HepG2 (cell line): ENCODE data around the gene INTS1. TPM values are rescaled to one million over a fixed set of nuclear protein-coding genes. Genes with fewer than 3 reads are reported as not detected.
A peak's percentile ranks its signal among the peaks of the same experiment; 100 is the strongest.

ENCODE experiments used
- ATAC-seq: fragments of 200-7000 bp; cut with Tn5 transposase; 3 replicates; pipeline ENCODE4 v1.9.1; 2020; ENCODE audit warnings: mild to moderate bottlenecking, moderate library complexity
- BruUV-seq: library from RNA; stranded (reverse); fragments of 400-500 nt; replicated peaks from 2 replicates; lab custom pipeline; 2021; lab: Mats Ljungman, UMichigan
- CTCF ChIA-PET: fragments of 300-600 bp; formaldehyde crosslinking; extraction: SDS; loops from one replicate; lab custom pipeline; 2021; ENCODE audit warnings: low total read pairs, inconsistent platforms, low intra/inter-chr PET ratio; lab: Yijun Ruan, JAX
- POLR2A ChIA-PET: fragments of 350-600 bp; sonication (Branson Sonifier 250); formaldehyde crosslinking; loops from one replicate; lab custom pipeline; 2020; ENCODE audit warnings: antibody characterized with exemption, inconsistent platforms; lab: Yijun Ruan, JAX
- DNase-seq: peaks from one replicate; pipeline ENCODE4 v3.0.0-alpha.2; 2015; ENCODE audit warnings: low spot score
- FAIRE-seq: peaks from 3 replicates; lab custom pipeline; 2011; peaks lifted over from hg19 to GRCh38; lab: Jason Lieb, UNC
- H2AFZ ChIP-seq: one replicate; pipeline ENCODE4 v1.6.1; 2011; ENCODE audit warnings: low read length, inconsistent platforms
- H3K27ac ChIP-seq: fragments of 300-600 bp; 3 replicates; pipeline ENCODE4 v1.8.0; 2011; ENCODE audit warnings: mixed run types, mild to moderate bottlenecking, mixed read lengths, low read length, inconsistent platforms; ENCODE audit not compliant: insufficient read depth; ENCODE audit errors: extremely low read length
- H3K27me3 ChIP-seq, 2 experiments: fragments of 200-600 bp in 1 of 2; 2 replicates in 1 of 2; 3 replicates in 1 of 2; pipeline versions ENCODE4 v1.6.0 to v1.8.0; 2011; ENCODE audit warnings: low read length in 2 of 2, mild to moderate bottlenecking in 2 of 2, moderate library complexity in 2 of 2, inconsistent platforms in 1 of 2; ENCODE audit not compliant: insufficient read depth in 2 of 2, control insufficient read depth in 1 of 2
- H3K36me3 ChIP-seq, 2 experiments: fragments of 200-600 bp in 1 of 2; replicated peaks in 1 of 2; 2 replicates in 1 of 2; 3 replicates in 1 of 2; pipeline versions ENCODE4 v1.5.1 to v1.8.0; 2011; ENCODE audit warnings: low read length in 2 of 2, inconsistent platforms in 1 of 2; ENCODE audit not compliant: insufficient read depth in 2 of 2, control insufficient read depth in 1 of 2
- H3K4me1 ChIP-seq: 2 replicates; pipeline ENCODE4 v1.5.1; 2012; ENCODE audit warnings: low read length, inconsistent platforms; ENCODE audit not compliant: insufficient read depth
- H3K4me2 ChIP-seq: 2 replicates; pipeline ENCODE4 v1.6.0; 2011; ENCODE audit warnings: low read depth, low read length, inconsistent platforms
- H3K4me3 ChIP-seq, 3 experiments: fragments of 200-600 bp in 1 of 3; sonication (generic), shearing (Covaris generic) in 1 of 3; replicated peaks in 1 of 3; 2 replicates each; pipeline ENCODE4 v1.5.1; 2011 to 2016; ENCODE audit warnings: low read length in 3 of 3, inconsistent platforms in 2 of 3, low read depth in 2 of 3, mild to moderate bottlenecking in 2 of 3, control low read depth in 1 of 3, mixed read lengths in 1 of 3; ENCODE audit not compliant: insufficient read depth in 1 of 3
- H3K79me2 ChIP-seq: one replicate; pipeline ENCODE4 v1.6.1; 2011; ENCODE audit warnings: low read length, inconsistent platforms; ENCODE audit not compliant: insufficient read depth
- H3K9ac ChIP-seq: 2 replicates; pipeline ENCODE4 v1.6.0; 2011; ENCODE audit warnings: mild to moderate bottlenecking, low read depth, low read length, inconsistent platforms; ENCODE audit not compliant: insufficient read depth
- H3K9me3 ChIP-seq: 2 replicates; pipeline ENCODE4 v1.5.1; 2012; ENCODE audit warnings: mild to moderate bottlenecking, low read length
- H4K20me1 ChIP-seq: 2 replicates; pipeline ENCODE4 v1.6.0; 2011; ENCODE audit warnings: inconsistent platforms, mild to moderate bottlenecking, low read length, moderate library complexity; ENCODE audit not compliant: insufficient read depth
- HDAC2 ChIP-seq: sonication (generic); formaldehyde crosslinking; IDR thresholded peaks from 2 replicates; pipeline ENCODE4 v1.4.0; 2020; ENCODE audit warnings: missing genetic modification reagents
- RFXANK ChIP-seq: IDR thresholded peaks from 2 replicates; pipeline ENCODE4 v1.6.1; 2016
- RORA ChIP-seq: sonication (generic); formaldehyde crosslinking; IDR thresholded peaks from 2 replicates; pipeline ENCODE4 v1.5.0; 2020; ENCODE audit warnings: mild to moderate bottlenecking, missing genetic modification reagents, moderate library complexity
- TMF1 ChIP-seq: sonication (generic); formaldehyde crosslinking; IDR thresholded peaks from 2 replicates; pipeline ENCODE4 v1.8.1; 2022; ENCODE audit warnings: low read depth, missing genetic modification reagents
- YEATS4 ChIP-seq: sonication (generic); formaldehyde crosslinking; IDR thresholded peaks from 2 replicates; pipeline ENCODE4 v1.4.0; 2020; ENCODE audit warnings: missing genetic modification reagents, borderline replicate concordance
- ZFP91 ChIP-seq: sonication (generic); formaldehyde crosslinking; IDR thresholded peaks from 2 replicates; pipeline ENCODE4 v1.9.0; 2022; ENCODE audit warnings: missing genetic modification reagents, mild to moderate bottlenecking, borderline replicate concordance
- ZNF382 ChIP-seq: sonication (generic); formaldehyde crosslinking; IDR thresholded peaks from 2 replicates; pipeline ENCODE4 v1.5.0; 2020; ENCODE audit warnings: missing genetic modification reagents, mild to moderate bottlenecking, borderline replicate concordance
- WGBS: methylation state at CpG from one replicate; pipeline ENCODE4 v1.1.6; 2017; ENCODE audit warnings: low lambda C conversion rate; 5-methylcytosine and 5-hydroxymethylcytosine counted together
- in situ Hi-C: cut with HindIII; loops from 2 replicates; pipeline ENCODE4 v1.10.0; 2017; ENCODE audit warnings: low pct_unique_long_range_greater_than_20kb; ENCODE audit not compliant: extremely low pct_ligation_motif_present
- intact Hi-C: fragments of 100-400 bp; cut with micrococcal nuclease; formaldehyde crosslinking; loops from one replicate; pipeline ENCODE4 v1.10.0; 2022; ENCODE audit not compliant: unreplicated experiment
- polyA plus RNA-seq, 8 experiments: library from polyadenylated mRNA; depleted of rRNA in 3 of 8; stranded (reverse) in 7 of 8; unstranded in 1 of 8; fragments of >200 nt; fragmentation: Illumina TruSeq in 4 of 8; extraction: Trizol in 4 of 8; gene quantifications; 2 replicates each; pipeline versions ENCODE4 v1.2.1 to v1.2.3, GENCODE V29; 2011 to 2016; ENCODE audit warnings: low read depth in 4 of 8, missing spikeins in 1 of 8, mixed read lengths in 1 of 8; ENCODE audit not compliant: insufficient read depth in 1 of 8
- total RNA-seq, 5 experiments: library from RNA; depleted of rRNA; stranded (reverse); fragments of >200 nt; fragmentation: Illumina TruSeq; extraction: Trizol; gene quantifications; 2 replicates each; pipeline ENCODE4 v1.2.3, GENCODE V29; 2016; ENCODE audit warnings: low read depth in 1 of 5
- TF ChIP-seq, protein P1 (sequence below): sonication (generic); formaldehyde crosslinking; IDR thresholded peaks from 2 replicates; pipeline ENCODE4 v1.5.0; 2020; ENCODE audit warnings: mild to moderate bottlenecking, missing genetic modification reagents

INTS1 gene
- total and polyA plus RNA-seq, 2 of the 13 experiments (the other 11 are each of a cell fraction or from before 2014, with no cell fraction given): 13.7 to 29.0 TPM

GRCh38 chr7:1457059-1457948, 46.9 kb downstream of the INTS1 start (continued):
- TF ChIP-seq ZNF382 (CRISPR knock-in tag) (no peak), ZFP91 (CRISPR knock-in tag) (0 out of 2 replicates have a peak, but pooled peaks have one; percentile 46), YEATS4 (CRISPR knock-in tag) (0 out of 2 replicates have a peak, but pooled peaks have one; percentile 29), HDAC2 (CRISPR knock-in tag) (0 out of 2 replicates have a peak, but pooled peaks have one; percentile 25), TMF1 (CRISPR knock-in tag) (no peak), RORA (CRISPR knock-in tag) (no peak)

GRCh38 chr7:1455955-1456354, 48.2 kb downstream of the INTS1 start:
- Histone ChIP-seq H3K4me3 (no peak overlapping the region), H3K4me2 (peak overlapping the region; percentile 45; the same call in 1 of the 2 replicates)
- BruUV-seq: no TSS peak
- TF ChIP-seq RFXANK (CRISPR knock-in tag): no peak
- TF ChIP-seq, protein P1, sequence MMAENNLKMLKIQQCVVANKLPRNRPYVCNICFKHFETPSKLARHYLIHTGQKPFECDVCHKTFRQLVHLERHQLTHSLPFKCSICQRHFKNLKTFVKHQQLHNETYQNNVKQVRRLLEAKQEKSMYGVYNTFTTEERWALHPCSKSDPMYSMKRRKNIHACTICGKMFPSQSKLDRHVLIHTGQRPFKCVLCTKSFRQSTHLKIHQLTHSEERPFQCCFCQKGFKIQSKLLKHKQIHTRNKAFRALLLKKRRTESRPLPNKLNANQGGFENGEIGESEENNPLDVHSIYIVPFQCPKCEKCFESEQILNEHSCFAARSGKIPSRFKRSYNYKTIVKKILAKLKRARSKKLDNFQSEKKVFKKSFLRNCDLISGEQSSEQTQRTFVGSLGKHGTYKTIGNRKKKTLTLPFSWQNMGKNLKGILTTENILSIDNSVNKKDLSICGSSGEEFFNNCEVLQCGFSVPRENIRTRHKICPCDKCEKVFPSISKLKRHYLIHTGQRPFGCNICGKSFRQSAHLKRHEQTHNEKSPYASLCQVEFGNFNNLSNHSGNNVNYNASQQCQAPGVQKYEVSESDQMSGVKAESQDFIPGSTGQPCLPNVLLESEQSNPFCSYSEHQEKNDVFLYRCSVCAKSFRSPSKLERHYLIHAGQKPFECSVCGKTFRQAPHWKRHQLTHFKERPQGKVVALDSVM (CRISPR knock-in tag): peak; percentile 64; the same call in 1 of the 2 replicates
- TF ChIP-seq, all 625 proteins: peak for 1
- H3K36me3 ChIP-seq: no peaks in the 10 kb centered on the region
- 97% methylated on average over 9 of the region's 13 CpGs for WGBS
- ATAC-seq: no peak
- H2AFZ ChIP-seq: no peak overlapping the region
- peak overlapping the region; percentile 17 for H3K27ac ChIP-seq
- H3K27me3 ChIP-seq: no peaks in the 10 kb centered on the region
- CTCF ChIA-PET: no interaction called here
- in situ Hi-C loops: no loop called here
- peaks cover 28% of the 10 kb centered on the region for H3K79me2 ChIP-seq
- no peak for DNase-seq
- no peaks in the 10 kb centered on the region for H4K20me1 ChIP-seq
- intact Hi-C loops: loop anchor here (5.0 kb wide), 1 partner anchor 639 kb away; no protein-coding TSS in a partner anchor
- H3K9ac ChIP-seq: peak overlapping the region; percentile 24; the same call in 1 of the 2 replicates
- H3K9me3 ChIP-seq: no peaks in the 10 kb centered on the region
- peaks cover 67% of the 10 kb centered on the region for H3K4me1 ChIP-seq
- FAIRE-seq: no peak
- POLR2A ChIA-PET: no interaction called here
